ENCODE results near the gene DCAF16. TPM values are rescaled to one million over a fixed set of nuclear protein-coding genes. Genes with fewer than 3 reads are reported as not detected.

The DCAF16 gene
- total RNA-seq, 1 donor from 2014 or later: 26.2 TPM

DNA sequence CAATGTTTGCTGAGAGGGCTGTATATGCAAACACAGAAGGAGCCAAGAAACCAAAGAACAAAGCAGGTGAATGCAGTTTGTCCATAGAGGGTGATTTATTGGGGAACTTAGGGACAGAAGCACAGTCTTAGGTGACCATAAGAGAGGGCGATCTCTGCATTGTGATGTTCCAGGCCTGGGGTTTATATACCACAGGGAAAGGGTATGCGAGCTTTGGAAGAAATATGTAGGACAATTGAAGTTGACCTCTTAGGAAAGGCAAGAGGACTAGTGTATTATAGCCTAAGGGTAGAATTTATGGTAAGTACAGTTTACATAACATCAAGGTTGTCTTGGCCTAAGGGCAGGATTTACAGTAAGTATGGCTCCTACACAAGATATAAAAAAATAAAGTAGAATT is 56.9 kb downstream of the DCAF16 start:
- no peak for ATAC-seq
- H3K36me3 ChIP-seq: no peaks in the 10 kb centered on the region
- TF ChIP-seq, protein P1, sequence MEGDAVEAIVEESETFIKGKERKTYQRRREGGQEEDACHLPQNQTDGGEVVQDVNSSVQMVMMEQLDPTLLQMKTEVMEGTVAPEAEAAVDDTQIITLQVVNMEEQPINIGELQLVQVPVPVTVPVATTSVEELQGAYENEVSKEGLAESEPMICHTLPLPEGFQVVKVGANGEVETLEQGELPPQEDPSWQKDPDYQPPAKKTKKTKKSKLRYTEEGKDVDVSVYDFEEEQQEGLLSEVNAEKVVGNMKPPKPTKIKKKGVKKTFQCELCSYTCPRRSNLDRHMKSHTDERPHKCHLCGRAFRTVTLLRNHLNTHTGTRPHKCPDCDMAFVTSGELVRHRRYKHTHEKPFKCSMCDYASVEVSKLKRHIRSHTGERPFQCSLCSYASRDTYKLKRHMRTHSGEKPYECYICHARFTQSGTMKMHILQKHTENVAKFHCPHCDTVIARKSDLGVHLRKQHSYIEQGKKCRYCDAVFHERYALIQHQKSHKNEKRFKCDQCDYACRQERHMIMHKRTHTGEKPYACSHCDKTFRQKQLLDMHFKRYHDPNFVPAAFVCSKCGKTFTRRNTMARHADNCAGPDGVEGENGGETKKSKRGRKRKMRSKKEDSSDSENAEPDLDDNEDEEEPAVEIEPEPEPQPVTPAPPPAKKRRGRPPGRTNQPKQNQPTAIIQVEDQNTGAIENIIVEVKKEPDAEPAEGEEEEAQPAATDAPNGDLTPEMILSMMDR (IDR thresholded peaks at IDR 0.05): no peak
- DNase-seq: no peak
- no peaks in the 10 kb centered on the region for H3K9me3 ChIP-seq
- H3K4me1 ChIP-seq: no peaks in the 10 kb centered on the region
- H3K4me3 ChIP-seq: no peak overlapping the region
- intact Hi-C loops (cut with DNase I): no loop called here
- no peak overlapping the region for H3K27ac ChIP-seq
- H3K27me3 ChIP-seq: no peaks in the 10 kb centered on the region

Other genes starting within 250 kb of the DCAF16 start
- gene LAP3, start 233.6 kb downstream of the DCAF16 start, total RNA-seq: 97.6 TPM
- 50.0 TPM for gene MED28, start 196.1 kb downstream of the DCAF16 start, total RNA-seq
- 0.17 TPM for gene FAM184B, start 29.1 kb downstream of the DCAF16 start, total RNA-seq
- 0.84 TPM for gene NCAPG, start 222 bp upstream of the DCAF16 start, total RNA-seq
- 12.6 TPM for gene LCORL, start 211.0 kb upstream of the DCAF16 start, total RNA-seq